ENCODE data around the gene RNLS.

DNA sequence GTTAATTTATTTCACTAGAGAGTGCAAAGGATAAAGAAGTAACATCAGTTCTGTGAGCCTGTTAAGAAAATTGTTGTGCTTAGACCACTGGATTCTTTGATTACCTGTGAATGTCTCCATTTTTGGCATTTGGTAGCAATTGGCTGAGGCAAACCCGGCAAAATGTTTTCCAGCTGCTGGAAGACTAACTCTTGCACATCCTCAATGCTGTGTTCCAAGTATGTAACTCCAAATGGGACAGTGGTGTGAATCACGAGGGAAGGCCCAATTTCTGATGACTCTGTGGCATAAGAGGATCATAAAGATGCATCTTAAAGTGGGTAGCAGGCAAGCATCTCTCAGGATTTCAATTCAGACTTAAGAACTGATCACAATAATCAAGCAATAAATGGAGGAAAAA, 268.8 kb downstream of the RNLS start:
- TF ChIP-seq, protein P1, sequence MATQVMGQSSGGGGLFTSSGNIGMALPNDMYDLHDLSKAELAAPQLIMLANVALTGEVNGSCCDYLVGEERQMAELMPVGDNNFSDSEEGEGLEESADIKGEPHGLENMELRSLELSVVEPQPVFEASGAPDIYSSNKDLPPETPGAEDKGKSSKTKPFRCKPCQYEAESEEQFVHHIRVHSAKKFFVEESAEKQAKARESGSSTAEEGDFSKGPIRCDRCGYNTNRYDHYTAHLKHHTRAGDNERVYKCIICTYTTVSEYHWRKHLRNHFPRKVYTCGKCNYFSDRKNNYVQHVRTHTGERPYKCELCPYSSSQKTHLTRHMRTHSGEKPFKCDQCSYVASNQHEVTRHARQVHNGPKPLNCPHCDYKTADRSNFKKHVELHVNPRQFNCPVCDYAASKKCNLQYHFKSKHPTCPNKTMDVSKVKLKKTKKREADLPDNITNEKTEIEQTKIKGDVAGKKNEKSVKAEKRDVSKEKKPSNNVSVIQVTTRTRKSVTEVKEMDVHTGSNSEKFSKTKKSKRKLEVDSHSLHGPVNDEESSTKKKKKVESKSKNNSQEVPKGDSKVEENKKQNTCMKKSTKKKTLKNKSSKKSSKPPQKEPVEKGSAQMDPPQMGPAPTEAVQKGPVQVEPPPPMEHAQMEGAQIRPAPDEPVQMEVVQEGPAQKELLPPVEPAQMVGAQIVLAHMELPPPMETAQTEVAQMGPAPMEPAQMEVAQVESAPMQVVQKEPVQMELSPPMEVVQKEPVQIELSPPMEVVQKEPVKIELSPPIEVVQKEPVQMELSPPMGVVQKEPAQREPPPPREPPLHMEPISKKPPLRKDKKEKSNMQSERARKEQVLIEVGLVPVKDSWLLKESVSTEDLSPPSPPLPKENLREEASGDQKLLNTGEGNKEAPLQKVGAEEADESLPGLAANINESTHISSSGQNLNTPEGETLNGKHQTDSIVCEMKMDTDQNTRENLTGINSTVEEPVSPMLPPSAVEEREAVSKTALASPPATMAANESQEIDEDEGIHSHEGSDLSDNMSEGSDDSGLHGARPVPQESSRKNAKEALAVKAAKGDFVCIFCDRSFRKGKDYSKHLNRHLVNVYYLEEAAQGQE (IDR thresholded peaks at IDR 0.05; ENCODE audit: insufficient read depth in 1 of 2, low read depth in 2 of 2, low read length in 2 of 2) = no peak
- TF ChIP-seq TAF1 (IDR thresholded peaks at IDR 0.05; ENCODE audit: borderline replicate concordance, insufficient read depth, low read length) = no peak
- no peak for TF ChIP-seq SIN3A (IDR thresholded peaks at IDR 0.05; ENCODE audit: borderline replicate concordance, insufficient read depth, low read length)

Measured in PFSK-1 (cell line).